B cell (primary cell): ENCODE measurements around the gene PLVAP. TPM values are rescaled to one million over a fixed set of nuclear protein-coding genes. Genes with fewer than 3 reads are reported as not detected.

ENCODE experiments used
- ATAC-seq: fragments of 200-7000 bp; cut with Tn5 transposase; one replicate; pipeline ENCODE4 v1.10.0; 2021; ENCODE audit warnings: low read depth, mild to moderate bottlenecking, moderate number of reproducible peaks, moderate library complexity
- CTCF ChIA-PET: fragments of 350-600 bp; sonication (Branson Sonifier 250); formaldehyde crosslinking; loops from one replicate; lab custom pipeline; 2021; ENCODE audit warnings: antibody characterized with exemption, inconsistent platforms; lab: Charles Lee
- POLR2A ChIA-PET: fragments of 350-600 bp; sonication (Branson Sonifier 250); formaldehyde crosslinking; loops from one replicate; lab custom pipeline; 2021; ENCODE audit warnings: antibody characterized with exemption; lab: Charles Lee
- DNase-seq: peaks from one replicate; pipeline ENCODE4 v3.0.0; 2013
- H2AFZ ChIP-seq: 2 replicates; pipeline ENCODE4 v1.6.1; 2012; ENCODE audit warnings: mild to moderate bottlenecking, low read depth, low read length; ENCODE audit not compliant: insufficient read depth, poor library complexity, severe bottlenecking
- H3K27ac ChIP-seq, 2 donors: 1 replicate in 1 of 2; 2 replicates in 1 of 2; pipeline ENCODE4 v1.5.1; 2012 to 2013; ENCODE audit warnings: low read length in 2 of 2, mild to moderate bottlenecking in 2 of 2, moderate library complexity in 1 of 2
- H3K27me3 ChIP-seq, 4 experiments: fragments of 200-600 bp in 1 of 4; sonication (generic) in 1 of 4; replicated peaks in 1 of 4; 1 replicate in 2 of 4; 2 replicates in 2 of 4; pipeline versions ENCODE4 v1.6.1 to v1.7.0; 2013 to 2016; ENCODE audit warnings: low read length in 3 of 4, mild to moderate bottlenecking in 2 of 4, mixed read lengths in 1 of 4, moderate library complexity in 1 of 4; ENCODE audit not compliant: insufficient read depth in 4 of 4, control insufficient read depth in 3 of 4; ENCODE audit errors: control extremely low read depth in 1 of 4
- H3K36me3 ChIP-seq, 2 experiments: replicated peaks in 1 of 2; 1 replicate in 1 of 2; 2 replicates in 1 of 2; pipeline versions ENCODE4 v1.6.1 to v1.7.1; 2013; ENCODE audit warnings: low read length in 1 of 2; ENCODE audit not compliant: insufficient read depth in 2 of 2, control insufficient read depth in 1 of 2; ENCODE audit errors: control extremely low read depth in 1 of 2, extremely low read depth in 1 of 2
- H3K4me1 ChIP-seq, 2 donors: fragments of 200-600 bp in 1 of 2; sonication (generic) in 1 of 2; 1 replicate in 1 of 2; 2 replicates in 1 of 2; pipeline versions ENCODE4 v1.5.1 to v1.6.1; 2013 to 2017; ENCODE audit warnings: low read length in 2 of 2; ENCODE audit not compliant: control insufficient read depth in 2 of 2, insufficient read depth in 2 of 2
- H3K4me2 ChIP-seq: replicated peaks from 2 replicates; pipeline ENCODE3; 2012; ENCODE audit warnings: mild to moderate bottlenecking, low read depth, low read length; ENCODE audit not compliant: poor library complexity, severe bottlenecking
- H3K4me3 ChIP-seq, 5 experiments: fragments of 200-600 bp in 1 of 5; sonication (generic) in 1 of 5; 1 replicate in 3 of 5; 2 replicates in 2 of 5; pipeline versions ENCODE4 v1.5.1 to v1.7.0; 2011 to 2016; ENCODE audit warnings: low read length in 4 of 5, mild to moderate bottlenecking in 4 of 5, low read depth in 2 of 5, control low read depth in 1 of 5, moderate library complexity in 1 of 5; ENCODE audit not compliant: insufficient read depth in 1 of 5; ENCODE audit errors: control extremely low read depth in 1 of 5, extremely low read depth in 1 of 5
- H3K79me2 ChIP-seq: fragments of 200-600 bp; sonication (generic); one replicate; pipeline ENCODE4 v1.6.0; 2016; ENCODE audit warnings: low read length; ENCODE audit not compliant: control insufficient read depth, insufficient read depth
- H3K9ac ChIP-seq: fragments of 200-600 bp; sonication (generic); 2 replicates; pipeline ENCODE4 v1.6.1; 2017; ENCODE audit warnings: mild to moderate bottlenecking, low read length, moderate library complexity
- H3K9me3 ChIP-seq, 3 donors: one replicate each; pipeline versions ENCODE4 v1.6.1 to v1.7.1; 2013; ENCODE audit warnings: low read length in 2 of 3; ENCODE audit not compliant: control insufficient read depth in 2 of 3, insufficient read depth in 1 of 3; ENCODE audit errors: control extremely low read depth in 1 of 3
- H4K20me1 ChIP-seq: 2 replicates; pipeline ENCODE4 v1.6.0; 2012; ENCODE audit warnings: mild to moderate bottlenecking, low read length; ENCODE audit not compliant: insufficient read depth, control insufficient read depth, poor library complexity, severe bottlenecking
- H3K27ac Mint-ChIP-seq: one replicate; pipeline ENCODE4 v1.8.0; 2021; ENCODE audit warnings: mixed read lengths
- H3K27me3 Mint-ChIP-seq: one replicate; pipeline ENCODE4 v1.8.0; 2021; ENCODE audit warnings: mixed read lengths
- H3K4me1 Mint-ChIP-seq: one replicate; pipeline ENCODE4 v1.8.0; 2021; ENCODE audit warnings: mixed read lengths
- H3K4me3 Mint-ChIP-seq: one replicate; pipeline ENCODE4 v1.8.0; 2021; ENCODE audit warnings: mixed read lengths
- H3K9me3 Mint-ChIP-seq: one replicate; pipeline ENCODE4 v1.8.0; 2022; ENCODE audit warnings: mixed read lengths; ENCODE audit not compliant: insufficient read depth
- CTCF ChIP-seq: fragments of 200-600 bp; IDR thresholded peaks from one replicate; pipeline ENCODE4 v1.8.0; 2022; ENCODE audit warnings: antibody characterized with exemption, mild to moderate bottlenecking
- EZH2 ChIP-seq: IDR thresholded peaks from 2 replicates; pipeline ENCODE4 v1.6.1; 2012; ENCODE audit warnings: borderline replicate concordance, low read depth, mild to moderate bottlenecking, moderate library complexity, low read length; ENCODE audit not compliant: insufficient read depth, poor library complexity, severe bottlenecking
- WGBS: methylation state at CpG from one replicate; pipeline ENCODE4 v1.1.5; 2013; ENCODE audit warnings: missing lambda C conversion rate; ENCODE audit not compliant: insufficient coverage; 5-methylcytosine and 5-hydroxymethylcytosine counted together
- intact Hi-C: fragments of 100-400 bp; cut with micrococcal nuclease; formaldehyde crosslinking; loops from one replicate; pipeline ENCODE4 v1.10.0; 2022
- polyA plus RNA-seq: library from polyadenylated mRNA; depleted of rRNA; stranded (reverse); fragments of >200 nt; gene quantifications from 2 replicates; pipeline ENCODE4 v1.2.3, GENCODE V29; 2012
- total RNA-seq, 2 donors: library from RNA; stranded (reverse); fragments of 120-200 nt in 1 of 2; gene quantifications; 1 replicate in 1 of 2; 2 replicates in 1 of 2; pipeline versions ENCODE4 v1.2.3 to v1.2.4, GENCODE V29; 2013 to 2022

The PLVAP gene
- total and polyA plus RNA-seq, 2 donors (not counting 1 experiment from before 2014, with no cell fraction given): 0.06 TPM; not detected in 1

GRCh38 chr19:17389957-17390664 is 13.0 kb upstream of the PLVAP start:
- Histone ChIP-seq H4K20me1 (no peaks in the 10 kb centered on the region), H3K9me3 (peaks cover 0 to 14% (median 0%) of the 10 kb centered on the region in 3 donors), H2AFZ (peak overlapping the region; percentile 84), H3K27ac (no peak overlapping the region), H3K36me3 (no peaks in the 10 kb centered on the region), H3K4me1 (peaks cover 22 to 30% of the 10 kb centered on the region in 2 donors), H3K9ac (peak overlapping the region; percentile 68), H3K27me3 (peaks cover 0 to 24% (median 9%) of the 10 kb centered on the region in 4 experiments), H3K79me2 (no peaks in the 10 kb centered on the region), H3K4me2 (peak overlapping the region; percentile 99), H3K4me3 (peak overlapping the region in 4 of 5 experiments; percentile 41 to 69 (median 58))
- Mint-ChIP-seq H3K27me3 (no peaks in the 10 kb centered on the region), H3K4me1 (peaks cover 19% of the 10 kb centered on the region), H3K4me3 (peak overlapping the region; percentile 56), H3K9me3 (peaks cover 3% of the 10 kb centered on the region), H3K27ac (no peak overlapping the region)
- POLR2A ChIA-PET: no interaction called here
- no peak for DNase-seq
- ATAC-seq: no peak
- no peak for TF ChIP-seq CTCF
- no peak for TF ChIP-seq EZH2
- WGBS: 6% methylated on average over 34 of the region's 37 CpGs
- CTCF ChIA-PET: interaction anchor here (0.5 to 8.4 kb wide), 12 partner anchors 8 to 130 kb away, joined by 3 to 109 read pairs (median 3); partner anchors contain the start of genes BST2, DDA1 and MRPL34
- intact Hi-C loops: no loop called here

- Mint-ChIP-seq H3K27me3 (no peaks in the 10 kb centered on the region), H3K4me1 (peaks cover 15% of the 10 kb centered on the region), H3K27ac (no peak overlapping the region), H3K4me3 (peak overlapping the region; percentile 48), H3K9me3 (peaks cover 3% of the 10 kb centered on the region)
- TF ChIP-seq EZH2 (no peak), CTCF (no peak)
- H3K9me3 ChIP-seq: peaks cover 0 to 14% (median 0%) of the 10 kb centered on the region in 3 donors
- no peak overlapping the region for H2AFZ ChIP-seq
- CTCF ChIA-PET: interaction anchor here (0.6 to 8.4 kb wide), 18 partner anchors 9 to 130 kb away, joined by 3 to 109 read pairs (median 4); partner anchors contain the start of genes ANKLE1, BABAM1, BST2 and DDA1
- ATAC-seq: no peak
- no peaks in the 10 kb centered on the region for H3K79me2 ChIP-seq
- 60% methylated on average over 1 of the region's 1 CpG for WGBS
- H3K4me1 ChIP-seq: peaks cover 17 to 26% of the 10 kb centered on the region in 2 donors
- intact Hi-C loops: no loop called here
- H3K27ac ChIP-seq: no peak overlapping the region
- H3K36me3 ChIP-seq: no peaks in the 10 kb centered on the region
- H3K4me2 ChIP-seq: no peak overlapping the region
- no peak for DNase-seq
- H3K27me3 ChIP-seq: peaks cover 0 to 24% (median 9%) of the 10 kb centered on the region in 4 experiments
- H3K4me3 ChIP-seq: no peak overlapping the region
- no peak overlapping the region for H3K9ac ChIP-seq
- POLR2A ChIA-PET: no interaction called here
- no peaks in the 10 kb centered on the region for H4K20me1 ChIP-seq
Observed at GRCh38 chr19:17389288-17389687, 12.1 kb upstream of the PLVAP start.
